Heart left ventricle (tissue), 16 donors: ENCODE results near the gene PAPOLA. TPM values are rescaled to one million over a fixed set of nuclear protein-coding genes. Genes with fewer than 3 reads are reported as not detected.

Experiments
- ATAC-seq, 4 donors: fragments of 200-7000 bp; cut with Tn5 transposase; one replicate each; pipeline ENCODE4 v1.9.1; 2020 to 2022; ENCODE audit warnings: moderate library complexity in 4 of 4, mild to moderate bottlenecking in 3 of 4, moderate number of reproducible peaks in 1 of 4
- DNase-seq, 5 donors: peaks; one replicate each; pipeline ENCODE4 v3.0.0-alpha.2; 2020
- H3K27ac ChIP-seq, 12 donors: fragments of 200-600 bp; sonication (generic) in 4 of 12; one replicate each; pipeline versions ENCODE4 v1.5.0 to v1.8.0; 2016 to 2022; ENCODE audit warnings: mild to moderate bottlenecking in 2 of 12
- H3K27me3 ChIP-seq, 9 donors: fragments of 200-600 bp; sonication (generic) in 2 of 9; one replicate each; pipeline versions ENCODE4 v1.5.1 to v1.8.0; 2016 to 2022; ENCODE audit warnings: mild to moderate bottlenecking in 3 of 9
- H3K36me3 ChIP-seq, 9 donors: fragments of 200-600 bp; sonication (generic) in 2 of 9; one replicate each; pipeline versions ENCODE4 v1.5.0 to v1.8.0; 2018 to 2022; ENCODE audit warnings: mild to moderate bottlenecking in 2 of 9
- H3K4me1 ChIP-seq, 12 donors: fragments of 200-600 bp; sonication (generic) in 4 of 12; one replicate each; pipeline versions ENCODE4 v1.5.0 to v1.8.0; 2016 to 2022; ENCODE audit warnings: mild to moderate bottlenecking in 3 of 12
- H3K4me3 ChIP-seq, 12 donors: fragments of 200-600 bp; sonication (generic) in 4 of 12; one replicate each; pipeline versions ENCODE4 v1.5.0 to v1.8.0; 2017 to 2022; ENCODE audit warnings: mild to moderate bottlenecking in 9 of 12, moderate library complexity in 4 of 12
- H3K9me3 ChIP-seq, 12 donors: fragments of 200-600 bp; sonication (generic) in 4 of 12; one replicate each; pipeline versions ENCODE4 v1.5.0 to v1.8.0; 2016 to 2022; ENCODE audit warnings: mild to moderate bottlenecking in 1 of 12
- POLR2A ChIP-seq, 2 donors: fragments of 450-650 bp; IDR thresholded peaks; one replicate each; pipeline ENCODE4 v1.6.1; 2017; ENCODE audit warnings: antibody characterized with exemption in 2 of 2, mild to moderate bottlenecking in 2 of 2, moderate library complexity in 2 of 2
- WGBS, 4 donors: extraction: QIAGEN DNeasy Blood & Tissue Kit in 2 of 4; methylation state at CpG; one replicate each; pipeline versions ENCODE4 v1.1.5 to v1.1.7; 2013 to 2018; 5-methylcytosine and 5-hydroxymethylcytosine counted together
- intact Hi-C, 10 donors: fragments of 100-400 bp; cut with DNase I; formaldehyde crosslinking; loops; one replicate each; pipeline versions ENCODE4 v1.11.1 to v1.14.2; 2022
- polyA plus RNA-seq, 2 donors: library from polyadenylated mRNA; stranded (reverse); fragments of 200-250 nt; gene quantifications; one replicate each; pipeline ENCODE4 v1.2.3, GENCODE V29; 2013
- total RNA-seq, 9 donors: library from RNA; depleted of rRNA in 2 of 9; stranded (reverse); fragments of >200 nt in 2 of 9; fragmentation: NEBNext Ultra II Directional in 3 of 9; extraction: Animal tissue kit (Norgen Biotek cat#: 25700) in 3 of 9; gene quantifications; one replicate each; pipeline versions ENCODE4 v1.1.0 to v1.2.4, GENCODE V29; 2016 to 2023
- TF ChIP-seq, protein P1 (sequence below), 12 donors: fragments of 200-600 bp; sonication (generic) in 4 of 12; IDR thresholded peaks; one replicate each; pipeline versions ENCODE4 v1.5.0 to v1.8.0; 2018 to 2022; ENCODE audit warnings: antibody characterized with exemption in 12 of 12, mild to moderate bottlenecking in 5 of 12
- donor health status: ischemic (EF 13 %, LVEDD 7.1; RV severe dilation, severe dysfunction).
- donor health status: healthy with polysubstance abuse.
- donor health status: DM: no; HTN: yes; CAD: no.
- donor health status: DM: no; HTN: no; CAD: no.
- donor health status: ischemic (EF 25% LVEDD 6.9; RV normal size, moderate dysfunction).
- donor health status: ischemic (EF 25% LVEDD 5.7; RV mildly dilated, moderate dysfunction).
- donor health status: healthy.
- donor health status: DM: yes; HTN: yes; CAD: no.
- donor health status: ischemic (EF 35%, LVEDD 5.7; RV mildly dilated, moderate dysfunction).
- donor health status: nonischemic (EF 11% LVEDD 7.7; RV severe dilation, severe dysfunction).
- donor health status: DM: yes; HTN: yes; CAD: no.
- donor health status: PGD.
- donor health status: ischemic (EF 29% LVEDD 5.4; RV normal size, mild dysfunction).
- donor health status: nonischemic (EF 23%, LVEDD 6.1; RV moderate dilation, normal function).

PAPOLA gene
- total and polyA plus RNA-seq, 11 donors = 72.0 to 147 (median 115) TPM

- Histone ChIP-seq H3K27ac (no peak overlapping the region), H3K4me3 (no peak overlapping the region), H3K36me3 (no peaks in the 10 kb centered on the region), H3K4me1 (no peaks in the 10 kb centered on the region), H3K27me3 (no peaks in the 10 kb centered on the region), H3K9me3 (no peaks in the 10 kb centered on the region)
- no peak for ATAC-seq
- TF ChIP-seq, protein P1, sequence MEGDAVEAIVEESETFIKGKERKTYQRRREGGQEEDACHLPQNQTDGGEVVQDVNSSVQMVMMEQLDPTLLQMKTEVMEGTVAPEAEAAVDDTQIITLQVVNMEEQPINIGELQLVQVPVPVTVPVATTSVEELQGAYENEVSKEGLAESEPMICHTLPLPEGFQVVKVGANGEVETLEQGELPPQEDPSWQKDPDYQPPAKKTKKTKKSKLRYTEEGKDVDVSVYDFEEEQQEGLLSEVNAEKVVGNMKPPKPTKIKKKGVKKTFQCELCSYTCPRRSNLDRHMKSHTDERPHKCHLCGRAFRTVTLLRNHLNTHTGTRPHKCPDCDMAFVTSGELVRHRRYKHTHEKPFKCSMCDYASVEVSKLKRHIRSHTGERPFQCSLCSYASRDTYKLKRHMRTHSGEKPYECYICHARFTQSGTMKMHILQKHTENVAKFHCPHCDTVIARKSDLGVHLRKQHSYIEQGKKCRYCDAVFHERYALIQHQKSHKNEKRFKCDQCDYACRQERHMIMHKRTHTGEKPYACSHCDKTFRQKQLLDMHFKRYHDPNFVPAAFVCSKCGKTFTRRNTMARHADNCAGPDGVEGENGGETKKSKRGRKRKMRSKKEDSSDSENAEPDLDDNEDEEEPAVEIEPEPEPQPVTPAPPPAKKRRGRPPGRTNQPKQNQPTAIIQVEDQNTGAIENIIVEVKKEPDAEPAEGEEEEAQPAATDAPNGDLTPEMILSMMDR (IDR thresholded peaks at IDR 0.05) = no peak
- no peak for TF ChIP-seq POLR2A (IDR thresholded peaks at IDR 0.05)
- no peak for DNase-seq
- intact Hi-C loops = no loop called here
These were observed 17.8 kb upstream of the PAPOLA start for GRCh38 chr14:96484399-96484798.

- intact Hi-C loops = no loop called here
These were observed 15.5 kb upstream of the PAPOLA start for GRCh38 chr14:96486705-96487104.

GRCh38 chr14:96489327-96489726 is 12.9 kb upstream of the PAPOLA start:
- Histone ChIP-seq H3K9me3 (no peaks in the 10 kb centered on the region), H3K4me1 (no peaks in the 10 kb centered on the region), H3K4me3 (no peak overlapping the region), H3K36me3 (no peaks in the 10 kb centered on the region), H3K27ac (no peak overlapping the region), H3K27me3 (peaks cover 0 to 10% (median 0%) of the 10 kb centered on the region in 9 donors)
- TF ChIP-seq, protein P1 (IDR thresholded peaks at IDR 0.05) = no peak
- no peak for TF ChIP-seq POLR2A (IDR thresholded peaks at IDR 0.05)
- no peak for DNase-seq
- WGBS, 4 donors = 83 to 89% (median 86%) methylated on average over 4 of the region's 4 CpGs
- no peak for ATAC-seq
- intact Hi-C loops = no loop called here

More at GRCh38 chr14:96486705-96487104, 15.5 kb upstream of the PAPOLA start:
- H3K4me1 ChIP-seq = no peaks in the 10 kb centered on the region
- no peaks in the 10 kb centered on the region for H3K9me3 ChIP-seq
- no peak overlapping the region for H3K27ac ChIP-seq
- WGBS, 4 donors = 76 to 81% (median 77%) methylated on average over 4 of the region's 4 CpGs
- no peak for ATAC-seq
- H3K27me3 ChIP-seq = peaks cover 0 to 6% (median 0%) of the 10 kb centered on the region in 9 donors
- no peaks in the 10 kb centered on the region for H3K36me3 ChIP-seq
- DNase-seq = no peak
- no peak overlapping the region for H3K4me3 ChIP-seq
- no peak for TF ChIP-seq POLR2A (IDR thresholded peaks at IDR 0.05)
- TF ChIP-seq, protein P1 (IDR thresholded peaks at IDR 0.05) = no peak

- DNase-seq (no peak), ATAC-seq (no peak)
- Histone ChIP-seq H3K36me3 (no peaks in the 10 kb centered on the region), H3K4me1 (no peaks in the 10 kb centered on the region), H3K4me3 (no peak overlapping the region), H3K9me3 (no peaks in the 10 kb centered on the region), H3K27ac (no peak overlapping the region), H3K27me3 (peaks cover 0 to 13% (median 0%) of the 10 kb centered on the region in 9 donors)
- intact Hi-C loops = no loop called here
- 88 to 100% (median 96%) methylated on average over 1 of the region's 1 CpG for WGBS, 4 donors
- TF ChIP-seq, protein P1 (IDR thresholded peaks at IDR 0.05) = no peak
- TF ChIP-seq POLR2A (IDR thresholded peaks at IDR 0.05) = no peak
These were observed 9.0 kb upstream of the PAPOLA start for GRCh38 chr14:96493178-96493577.
